Cardiac fibroblast (primary cell): ENCODE data around the gene ABHD17C.

ENCODE experiments used
- DNase-seq, 2 donors: peaks; one replicate each; pipeline versions ENCODE4 v3.0.0 to v3.0.0-alpha.2; 2010; ENCODE audit warnings: low read depth in 2 of 2
- H3K4me3 ChIP-seq, 2 donors: replicated peaks in 1 of 2; 1 replicate in 1 of 2; 2 replicates in 1 of 2; pipeline ENCODE4 v1.5.1; 2011; ENCODE audit warnings: low read depth in 2 of 2, low read length in 2 of 2, mild to moderate bottlenecking in 2 of 2, moderate library complexity in 1 of 2
- CTCF ChIP-seq: IDR thresholded peaks from one replicate; pipeline ENCODE4 v1.5.1; 2011; ENCODE audit warnings: low read depth, mild to moderate bottlenecking, low read length, inconsistent platforms

The ABHD17C gene

GRCh38 chr15:80788536-80788935 lies 93.4 kb downstream of the ABHD17C start:
- DNase-seq = peak; percentile 16 to 21
- TF ChIP-seq CTCF = no peak
- no peak overlapping the region for H3K4me3 ChIP-seq

- TF ChIP-seq CTCF = no peak
- DNase-seq = peak; percentile 41 to 47
- H3K4me3 ChIP-seq = no peak overlapping the region
These were observed 94.2 kb downstream of the ABHD17C start for GRCh38 chr15:80789296-80789695.

- no peak overlapping the region for H3K4me3 ChIP-seq
- TF ChIP-seq CTCF = no peak
- peak in 1 of 2 donors; percentile 35 for DNase-seq
These were observed 94.7 kb downstream of the ABHD17C start for GRCh38 chr15:80789796-80790195.

GRCh38 chr15:80790236-80790635 lies 95.1 kb downstream of the ABHD17C start:
- no peak for TF ChIP-seq CTCF
- DNase-seq = peak in 1 of 2 donors; percentile 32
- no peak overlapping the region for H3K4me3 ChIP-seq

- H3K4me3 ChIP-seq = no peak overlapping the region
- no peak for TF ChIP-seq CTCF
- DNase-seq = no peak
These were observed 95.9 kb downstream of the ABHD17C start for GRCh38 chr15:80791004-80791403.

GRCh38 chr15:80796407-80796806 lies 101.3 kb downstream of the ABHD17C start:
- TF ChIP-seq CTCF = no peak
- H3K4me3 ChIP-seq = no peak overlapping the region
- no peak for DNase-seq

- no peak for DNase-seq
- no peak overlapping the region for H3K4me3 ChIP-seq
- no peak for TF ChIP-seq CTCF
These were observed 103.8 kb downstream of the ABHD17C start for GRCh38 chr15:80798911-80799310.
